Tibial artery (tissue), 4 donors: ENCODE results near the gene TEAD1.

Experiments used
- DNase-seq, 2 donors: peaks; one replicate each; pipeline ENCODE4 v3.0.0-alpha.2; 2019
- H3K27ac ChIP-seq, 2 donors: fragments of 200-600 bp; sonication (generic) in 1 of 2; 1 replicate in 1 of 2; 2 replicates in 1 of 2; pipeline ENCODE4 v1.5.1; 2018 to 2019; ENCODE audit warnings: mild to moderate bottlenecking in 1 of 2
- H3K27me3 ChIP-seq, 2 donors: fragments of 200-600 bp; sonication (generic) in 1 of 2; one replicate each; pipeline versions ENCODE4 v1.5.1 to v1.6.0; 2016 to 2019
- H3K36me3 ChIP-seq, 3 donors: fragments of 200-600 bp; sonication (generic) in 2 of 3; one replicate each; pipeline ENCODE4 v1.5.1; 2016 to 2019; ENCODE audit warnings: mild to moderate bottlenecking in 2 of 3
- H3K4me1 ChIP-seq, 4 donors: fragments of 200-600 bp; sonication (generic) in 2 of 4; 1 replicate in 3 of 4; 2 replicates in 1 of 4; pipeline ENCODE4 v1.5.1; 2016 to 2019
- H3K4me3 ChIP-seq, 2 donors: fragments of 200-600 bp; sonication (generic) in 1 of 2; 1 replicate in 1 of 2; 2 replicates in 1 of 2; pipeline ENCODE4 v1.5.1; 2018 to 2019; ENCODE audit warnings: mild to moderate bottlenecking in 2 of 2
- H3K9me3 ChIP-seq, 3 donors: fragments of 200-600 bp; sonication (generic) in 1 of 3; one replicate each; pipeline ENCODE4 v1.5.1; 2016 to 2019
- intact Hi-C: fragments of 100-400 bp; cut with DNase I; formaldehyde crosslinking; loops from one replicate; pipeline ENCODE4 v1.15.0; 2023; ENCODE audit warnings: low total_unique reads
- TF ChIP-seq, protein P1 (sequence below), 2 experiments: fragments of 200-600 bp in 1 of 2; fragments of 450-650 bp in 1 of 2; IDR thresholded peaks; one replicate each; pipeline ENCODE4 v1.5.1; 2017 to 2019; ENCODE audit warnings: antibody characterized with exemption in 2 of 2, mild to moderate bottlenecking in 1 of 2, moderate library complexity in 1 of 2

Gene TEAD1

GRCh38 chr11:12768726-12769673 is 94.8 kb downstream of the TEAD1 start:
- Histone ChIP-seq H3K9me3 (no peaks in the 10 kb centered on the region), H3K27me3 (no peaks in the 10 kb centered on the region), H3K4me1 (peaks cover 0 to 67% (median 17%) of the 10 kb centered on the region in 4 donors), H3K36me3 (peaks cover 4 to 14% (median 11%) of the 10 kb centered on the region in 3 donors), H3K27ac (no peak overlapping the region), H3K4me3 (no peak overlapping the region)
- no peak for DNase-seq
- intact Hi-C loops = no loop called here
- TF ChIP-seq, protein P1, sequence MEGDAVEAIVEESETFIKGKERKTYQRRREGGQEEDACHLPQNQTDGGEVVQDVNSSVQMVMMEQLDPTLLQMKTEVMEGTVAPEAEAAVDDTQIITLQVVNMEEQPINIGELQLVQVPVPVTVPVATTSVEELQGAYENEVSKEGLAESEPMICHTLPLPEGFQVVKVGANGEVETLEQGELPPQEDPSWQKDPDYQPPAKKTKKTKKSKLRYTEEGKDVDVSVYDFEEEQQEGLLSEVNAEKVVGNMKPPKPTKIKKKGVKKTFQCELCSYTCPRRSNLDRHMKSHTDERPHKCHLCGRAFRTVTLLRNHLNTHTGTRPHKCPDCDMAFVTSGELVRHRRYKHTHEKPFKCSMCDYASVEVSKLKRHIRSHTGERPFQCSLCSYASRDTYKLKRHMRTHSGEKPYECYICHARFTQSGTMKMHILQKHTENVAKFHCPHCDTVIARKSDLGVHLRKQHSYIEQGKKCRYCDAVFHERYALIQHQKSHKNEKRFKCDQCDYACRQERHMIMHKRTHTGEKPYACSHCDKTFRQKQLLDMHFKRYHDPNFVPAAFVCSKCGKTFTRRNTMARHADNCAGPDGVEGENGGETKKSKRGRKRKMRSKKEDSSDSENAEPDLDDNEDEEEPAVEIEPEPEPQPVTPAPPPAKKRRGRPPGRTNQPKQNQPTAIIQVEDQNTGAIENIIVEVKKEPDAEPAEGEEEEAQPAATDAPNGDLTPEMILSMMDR (IDR thresholded peaks at IDR 0.05) = no peak

DNA sequence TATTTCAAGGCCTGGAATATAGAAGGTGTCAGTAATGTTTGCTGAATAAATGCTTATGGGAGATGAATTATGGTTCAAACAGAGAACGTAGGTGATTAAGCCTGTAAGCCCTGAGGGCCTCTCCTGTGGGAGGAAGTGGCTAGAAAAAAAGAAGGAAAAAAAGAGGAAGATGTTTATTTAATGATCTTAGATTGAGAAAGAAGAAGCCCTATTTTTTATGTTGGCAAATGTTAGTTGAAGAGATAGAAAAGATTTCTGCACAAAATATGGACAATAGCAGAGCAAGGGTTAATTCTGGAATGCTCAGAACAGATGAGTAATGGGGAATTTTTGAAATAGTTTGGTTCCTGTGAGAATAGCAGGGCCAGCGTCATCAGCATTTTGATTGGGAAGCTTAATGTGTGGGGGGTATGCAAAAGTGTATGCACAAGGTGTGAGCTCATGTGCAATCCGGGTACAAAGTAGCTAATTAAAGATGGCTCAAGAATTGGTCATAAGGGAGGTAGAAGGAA is 95.7 kb downstream of the TEAD1 start:
- H3K27ac ChIP-seq = no peak overlapping the region
- TF ChIP-seq, protein P1 (IDR thresholded peaks at IDR 0.05) = no peak
- DNase-seq = no peak
- no peaks in the 10 kb centered on the region for H3K9me3 ChIP-seq
- peaks cover 0 to 68% (median 17%) of the 10 kb centered on the region in 4 donors for H3K4me1 ChIP-seq
- intact Hi-C loops = no loop called here
- no peak overlapping the region for H3K4me3 ChIP-seq
- H3K36me3 ChIP-seq = peaks cover 0 to 9% (median 4%) of the 10 kb centered on the region in 3 donors
- no peaks in the 10 kb centered on the region for H3K27me3 ChIP-seq

DNA sequence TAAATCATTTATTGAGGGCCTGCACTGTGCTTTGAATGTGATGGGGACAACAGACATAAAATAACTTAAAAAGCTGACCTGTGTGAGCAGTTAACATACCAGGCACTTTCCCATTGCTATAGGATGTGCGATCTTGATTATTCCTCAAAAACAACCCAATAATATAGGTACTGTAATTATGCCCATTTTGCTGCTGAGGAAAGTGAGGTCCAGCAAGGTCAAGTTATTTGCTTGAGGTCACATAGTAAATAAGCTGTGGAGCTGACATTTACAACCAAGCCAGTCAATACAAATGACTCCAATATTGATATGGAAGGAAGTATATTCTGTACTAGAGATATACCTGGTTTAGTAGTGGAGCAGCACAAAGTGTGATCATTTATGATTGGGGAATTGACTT is 96.2 kb downstream of the TEAD1 start:
- Histone ChIP-seq H3K36me3 (peaks cover 0 to 4% (median 0%) of the 10 kb centered on the region in 3 donors), H3K27ac (no peak overlapping the region), H3K4me1 (peaks cover 0 to 66% (median 16%) of the 10 kb centered on the region in 4 donors), H3K9me3 (no peaks in the 10 kb centered on the region), H3K27me3 (no peaks in the 10 kb centered on the region), H3K4me3 (no peak overlapping the region)
- intact Hi-C loops = no loop called here
- DNase-seq = no peak
- TF ChIP-seq, protein P1 (IDR thresholded peaks at IDR 0.05) = no peak

- Histone ChIP-seq H3K4me1 (peaks cover 0 to 63% (median 15%) of the 10 kb centered on the region in 4 donors), H3K4me3 (no peak overlapping the region), H3K36me3 (no peaks in the 10 kb centered on the region), H3K9me3 (no peaks in the 10 kb centered on the region), H3K27ac (no peak overlapping the region), H3K27me3 (no peaks in the 10 kb centered on the region)
- no peak for DNase-seq
- TF ChIP-seq, protein P1 (IDR thresholded peaks at IDR 0.05) = no peak
- intact Hi-C loops = no loop called here
Measured at GRCh38 chr11:12770966-12771597, 96.9 kb downstream of the TEAD1 start.

GRCh38 chr11:12771875-12772274 is 97.7 kb downstream of the TEAD1 start:
- H3K36me3 ChIP-seq = no peaks in the 10 kb centered on the region
- no peak overlapping the region for H3K4me3 ChIP-seq
- no peaks in the 10 kb centered on the region for H3K9me3 ChIP-seq
- intact Hi-C loops = no loop called here
- H3K27me3 ChIP-seq = no peaks in the 10 kb centered on the region
- peaks cover 0 to 57% (median 15%) of the 10 kb centered on the region in 4 donors for H3K4me1 ChIP-seq
- TF ChIP-seq, protein P1 (IDR thresholded peaks at IDR 0.05) = no peak
- H3K27ac ChIP-seq = no peak overlapping the region
- DNase-seq = no peak
